Smooth muscle cell (in vitro differentiated cells): ENCODE measurements around the gene NADK2. TPM values are rescaled to one million over a fixed set of nuclear protein-coding genes. Genes with fewer than 3 reads are reported as not detected.
A peak's percentile ranks its signal among the peaks of the same experiment; 100 is the strongest.
"Not testable (repeated sequence)": the region's sequence is repeated elsewhere in the genome, so short reads cannot be mapped to it uniquely, and the experiment has no call there.

Experiments used
- DNase-seq: peaks from one replicate; lab custom pipeline; 2025; ENCODE audit not compliant: unreplicated experiment; lab: John Stamatoyannopoulos, UW
- H2AFZ ChIP-seq: fragments of 200-600 bp; sonication (generic); 2 replicates; pipeline ENCODE4 v1.6.0; 2016; ENCODE audit warnings: antibody characterized with exemption, low read depth, mild to moderate bottlenecking
- H3F3A ChIP-seq: fragments of 200-600 bp; sonication (generic); 2 replicates; pipeline ENCODE4 v1.6.0; 2017; ENCODE audit warnings: antibody characterized with exemption, low read depth
- H3K27ac ChIP-seq: fragments of 200-600 bp; sonication (generic); 2 replicates; pipeline ENCODE4 v1.5.1; 2016; ENCODE audit warnings: low read depth, mild to moderate bottlenecking
- H3K27me3 ChIP-seq: fragments of 200-600 bp; sonication (generic); 2 replicates; pipeline ENCODE4 v1.6.1; 2016; ENCODE audit warnings: low read depth, mild to moderate bottlenecking
- H3K36me3 ChIP-seq: fragments of 200-600 bp; sonication (generic); 2 replicates; pipeline ENCODE4 v1.5.1; 2016; ENCODE audit warnings: low read depth
- H3K4me1 ChIP-seq: fragments of 200-600 bp; sonication (generic); 2 replicates; pipeline ENCODE4 v1.5.1; 2016; ENCODE audit warnings: low read depth
- H3K4me2 ChIP-seq: fragments of 200-600 bp; sonication (generic); 2 replicates; pipeline ENCODE4 v1.6.0; 2016; ENCODE audit warnings: mild to moderate bottlenecking
- H3K4me3 ChIP-seq: fragments of 200-600 bp; sonication (generic); 2 replicates; pipeline ENCODE4 v1.5.1; 2016; ENCODE audit warnings: mild to moderate bottlenecking
- H3K79me2 ChIP-seq: fragments of 200-600 bp; sonication (generic); 2 replicates; pipeline ENCODE4 v1.6.0; 2016; ENCODE audit warnings: low read depth, mild to moderate bottlenecking
- H3K9ac ChIP-seq: fragments of 200-600 bp; sonication (generic); 2 replicates; pipeline ENCODE4 v1.6.0; 2016; ENCODE audit warnings: low read depth
- H3K9me3 ChIP-seq: fragments of 200-600 bp; sonication (generic); replicated peaks from 2 replicates; pipeline ENCODE4 v1.5.1; 2016; ENCODE audit warnings: low read depth
- H4K20me1 ChIP-seq: fragments of 200-600 bp; sonication (generic); 2 replicates; pipeline ENCODE4 v1.6.0; 2016; ENCODE audit warnings: low read depth
- WGBS: methylation state at CpG from one replicate; pipeline ENCODE4 v1.1.7; 2016; ENCODE audit warnings: low lambda C conversion rate; 5-methylcytosine and 5-hydroxymethylcytosine counted together
- polyA plus RNA-seq: library from polyadenylated mRNA; unstranded; fragments of >200 nt; fragmentation: Nextera tagmentation; extraction: Ambion mirVana; gene quantifications from 2 replicates; pipeline ENCODE4 v1.2.1, GENCODE V29; 2016
- total RNA-seq: library from RNA; depleted of rRNA; stranded (reverse); fragments of >200 nt; gene quantifications from 2 replicates; pipeline ENCODE4 v1.2.3, GENCODE V29; 2014
- TF ChIP-seq, protein P1 (sequence below): fragments of 200-600 bp; sonication (generic); IDR thresholded peaks from 2 replicates; pipeline ENCODE4 v1.5.1; 2017; ENCODE audit warnings: borderline replicate concordance, mild to moderate bottlenecking, antibody characterized with exemption; ENCODE audit not compliant: insufficient read depth, poor library complexity, severe bottlenecking

The NADK2 gene, protein sequence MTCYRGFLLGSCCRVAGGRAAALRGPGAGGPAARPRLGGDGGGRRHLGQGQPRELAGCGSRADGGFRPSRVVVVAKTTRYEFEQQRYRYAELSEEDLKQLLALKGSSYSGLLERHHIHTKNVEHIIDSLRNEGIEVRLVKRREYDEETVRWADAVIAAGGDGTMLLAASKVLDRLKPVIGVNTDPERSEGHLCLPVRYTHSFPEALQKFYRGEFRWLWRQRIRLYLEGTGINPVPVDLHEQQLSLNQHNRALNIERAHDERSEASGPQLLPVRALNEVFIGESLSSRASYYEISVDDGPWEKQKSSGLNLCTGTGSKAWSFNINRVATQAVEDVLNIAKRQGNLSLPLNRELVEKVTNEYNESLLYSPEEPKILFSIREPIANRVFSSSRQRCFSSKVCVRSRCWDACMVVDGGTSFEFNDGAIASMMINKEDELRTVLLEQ
- total RNA-seq (27.2 and 40.3 TPM in 2 replicates), polyA plus RNA-seq (15.0 and 26.7 TPM in 2 replicates)

DNA sequence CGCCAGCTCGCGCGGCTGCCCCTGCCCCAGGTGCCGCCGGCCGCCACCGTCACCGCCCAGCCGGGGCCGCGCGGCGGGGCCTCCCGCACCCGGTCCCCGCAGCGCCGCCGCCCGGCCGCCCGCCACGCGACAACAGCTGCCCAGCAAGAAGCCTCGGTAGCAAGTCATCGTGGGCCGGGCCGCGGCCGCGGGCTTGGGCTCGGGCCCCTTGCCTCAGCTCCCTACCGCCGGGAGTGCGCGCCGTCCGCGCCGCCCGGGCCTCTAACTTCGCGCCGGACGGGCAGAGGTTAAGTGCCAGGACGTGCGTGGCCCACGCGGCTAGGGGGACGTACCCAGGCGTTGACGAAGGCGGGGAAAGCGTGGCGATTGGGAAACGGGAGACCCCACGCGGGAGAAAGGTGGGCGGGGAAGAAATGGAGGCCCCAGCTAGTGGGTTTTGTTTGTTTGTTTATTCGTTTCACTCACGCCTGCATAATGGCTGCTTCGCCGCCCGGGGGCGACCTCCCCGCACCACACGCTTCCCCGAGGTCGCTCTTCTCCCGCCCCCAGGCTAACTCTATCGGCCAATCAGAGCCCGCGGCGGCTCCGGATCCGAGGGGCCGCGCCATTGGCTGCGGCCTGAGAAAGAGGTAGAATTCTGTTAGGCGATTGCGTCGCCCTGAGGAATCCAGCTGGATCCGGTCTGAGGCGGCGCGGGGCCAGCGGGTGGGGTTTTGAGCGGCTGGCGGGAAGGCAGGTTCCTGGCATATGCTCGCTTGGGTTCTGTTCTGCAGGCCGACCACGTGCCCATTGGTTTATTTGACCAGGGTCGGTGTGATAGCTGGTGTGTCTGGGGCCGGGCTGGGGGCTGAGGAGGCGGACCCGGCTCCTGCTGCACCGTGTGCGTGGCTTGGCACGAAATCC lies at the start of gene NADK2:
Gene NADK2, minus strand, starts transcription at position 295 of the 903 bp plus-strand sequence. Its CDS starts 127 bp downstream, at position 168.
- Histone ChIP-seq H3K9me3 (no peaks in the 10 kb centered on the region), H3K9ac (peak within 1 kb of the TSS; percentile 83), H3K36me3 (no peaks in the 10 kb centered on the region), H2AFZ (peak within 1 kb of the TSS; percentile 92), H3K79me2 (peaks cover 38% of the 10 kb centered on the region), H3K4me3 (peak within 1 kb of the TSS; percentile 75), H3K4me2 (peak within 1 kb of the TSS; percentile 87), H3K27ac (peak within 1 kb of the TSS; percentile 78), H3F3A (peaks cover 8% of the 10 kb centered on the region), H3K4me1 (peaks cover 11% of the 10 kb centered on the region), H3K27me3 (no peaks in the 10 kb centered on the region), H4K20me1 (peaks cover 6% of the 10 kb centered on the region)
- DNase-seq, result peak; percentile 98
- 2% methylated on average over 86 of the region's 100 CpGs for WGBS
- TF ChIP-seq, protein P1, sequence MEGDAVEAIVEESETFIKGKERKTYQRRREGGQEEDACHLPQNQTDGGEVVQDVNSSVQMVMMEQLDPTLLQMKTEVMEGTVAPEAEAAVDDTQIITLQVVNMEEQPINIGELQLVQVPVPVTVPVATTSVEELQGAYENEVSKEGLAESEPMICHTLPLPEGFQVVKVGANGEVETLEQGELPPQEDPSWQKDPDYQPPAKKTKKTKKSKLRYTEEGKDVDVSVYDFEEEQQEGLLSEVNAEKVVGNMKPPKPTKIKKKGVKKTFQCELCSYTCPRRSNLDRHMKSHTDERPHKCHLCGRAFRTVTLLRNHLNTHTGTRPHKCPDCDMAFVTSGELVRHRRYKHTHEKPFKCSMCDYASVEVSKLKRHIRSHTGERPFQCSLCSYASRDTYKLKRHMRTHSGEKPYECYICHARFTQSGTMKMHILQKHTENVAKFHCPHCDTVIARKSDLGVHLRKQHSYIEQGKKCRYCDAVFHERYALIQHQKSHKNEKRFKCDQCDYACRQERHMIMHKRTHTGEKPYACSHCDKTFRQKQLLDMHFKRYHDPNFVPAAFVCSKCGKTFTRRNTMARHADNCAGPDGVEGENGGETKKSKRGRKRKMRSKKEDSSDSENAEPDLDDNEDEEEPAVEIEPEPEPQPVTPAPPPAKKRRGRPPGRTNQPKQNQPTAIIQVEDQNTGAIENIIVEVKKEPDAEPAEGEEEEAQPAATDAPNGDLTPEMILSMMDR, result peak; percentile 58

DNA sequence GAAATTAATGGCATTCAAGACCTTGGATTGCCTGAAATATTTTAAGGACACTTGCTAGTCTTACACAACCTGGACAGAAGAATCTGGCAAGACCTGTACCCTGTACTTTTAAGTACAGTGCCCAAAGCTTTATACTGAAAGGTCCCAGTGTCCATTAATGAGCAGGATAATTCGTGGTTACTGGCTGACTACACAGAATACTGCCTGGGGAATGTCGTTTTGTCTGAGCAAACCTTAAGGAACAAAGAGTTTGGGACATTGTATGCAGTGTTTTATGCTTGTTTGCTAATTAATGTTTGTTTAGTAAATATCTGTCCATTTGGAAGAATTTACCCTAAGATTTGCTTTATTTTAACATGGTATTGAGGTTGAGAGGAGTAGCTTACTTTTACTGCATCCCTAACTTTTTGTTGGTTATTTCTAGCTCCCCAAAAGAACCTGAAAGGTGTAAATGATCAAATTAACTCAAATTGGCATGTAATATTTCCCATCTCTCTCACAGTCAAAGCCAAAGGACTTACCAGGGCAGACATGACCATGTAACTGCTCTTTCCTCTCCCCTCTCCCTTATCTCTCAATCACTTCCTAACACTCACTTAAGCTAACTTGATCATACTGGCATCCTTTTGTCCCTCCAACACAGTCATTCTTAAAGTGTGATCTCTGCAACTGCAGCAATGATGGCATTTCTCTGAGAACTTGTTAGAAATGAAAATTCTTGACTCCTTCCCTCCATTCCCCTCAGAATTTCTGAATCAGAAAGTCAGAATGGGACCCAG lies 44.3 kb upstream of the NADK2 start:
- Histone ChIP-seq H3K36me3 (no peaks in the 10 kb centered on the region), H2AFZ (no peak overlapping the region), H3K9ac (no peak overlapping the region), H3K79me2 (no peaks in the 10 kb centered on the region), H3K27me3 (no peaks in the 10 kb centered on the region), H3K4me1 (no peaks in the 10 kb centered on the region), H3K9me3 (no peaks in the 10 kb centered on the region), H3K4me2 (no peak overlapping the region), H3K4me3 (no peak overlapping the region), H3F3A (no peaks in the 10 kb centered on the region), H3K27ac (no peak overlapping the region), H4K20me1 (no peaks in the 10 kb centered on the region)
- no peak for DNase-seq
- 60% methylated on average over 2 of the region's 2 CpGs for WGBS
- TF ChIP-seq, protein P1, result no peak

DNA sequence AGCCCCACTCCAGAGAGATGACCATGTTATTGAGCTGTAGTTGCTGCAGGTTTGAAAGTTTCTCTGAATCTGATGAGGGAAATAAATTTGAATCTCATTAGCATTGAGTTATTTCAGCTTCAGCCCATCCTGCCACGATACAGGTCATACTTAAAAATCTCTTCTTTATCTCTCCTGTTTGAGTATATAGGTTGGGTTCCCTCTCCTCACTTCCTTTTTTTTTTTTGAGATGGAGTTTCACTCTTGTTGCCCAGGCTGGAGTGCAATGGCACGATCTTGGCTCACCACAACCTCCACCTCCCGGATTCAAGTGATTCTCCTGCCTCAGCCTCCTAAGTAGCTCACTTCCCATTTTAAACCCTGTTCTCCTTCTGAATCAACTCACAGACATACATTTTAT lies 42.0 kb upstream of the NADK2 start:
- H3K79me2 ChIP-seq, H3K27me3 ChIP-seq, H3K4me3 ChIP-seq, H3K27ac ChIP-seq, H3F3A ChIP-seq, H3K4me2 ChIP-seq, H4K20me1 ChIP-seq, H3K9me3 ChIP-seq, H3K36me3 ChIP-seq, H3K9ac ChIP-seq, DNase-seq, H2AFZ ChIP-seq, H3K4me1 ChIP-seq: not testable (repeated sequence)
- 97% methylated on average over 3 of the region's 3 CpGs for WGBS

DNA sequence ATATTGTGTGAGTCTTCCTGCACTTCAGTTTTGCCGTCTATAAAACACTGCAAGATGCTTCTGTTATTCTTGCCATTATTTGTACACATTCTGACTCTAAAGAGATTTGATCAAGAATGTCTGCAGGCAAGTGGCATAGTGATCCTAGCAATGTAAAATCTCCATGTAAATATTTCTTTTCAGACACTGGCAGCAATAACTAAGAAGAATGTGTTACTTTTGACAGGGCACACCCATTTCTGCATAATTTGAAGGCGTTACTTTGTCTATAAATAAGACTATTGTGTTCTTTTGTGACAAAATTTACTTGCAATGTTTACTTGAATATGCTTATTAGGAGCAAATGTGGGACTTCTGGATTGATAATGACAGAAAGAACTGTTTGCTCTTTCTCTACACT lies 39.9 kb upstream of the NADK2 start:
- H3F3A ChIP-seq, result peaks cover 9% of the 10 kb centered on the region
- H3K4me1 ChIP-seq, result no peaks in the 10 kb centered on the region
- no peak overlapping the region for H3K4me3 ChIP-seq
- no peaks in the 10 kb centered on the region for H3K79me2 ChIP-seq
- no peaks in the 10 kb centered on the region for H4K20me1 ChIP-seq
- H3K4me2 ChIP-seq, result no peak overlapping the region
- no peak overlapping the region for H2AFZ ChIP-seq
- H3K9me3 ChIP-seq, result no peaks in the 10 kb centered on the region
- H3K27me3 ChIP-seq, result no peaks in the 10 kb centered on the region
- 97% methylated on average over 2 of the region's 2 CpGs for WGBS
- no peak for DNase-seq
- H3K36me3 ChIP-seq, result no peaks in the 10 kb centered on the region
- H3K27ac ChIP-seq, result no peak overlapping the region
- H3K9ac ChIP-seq, result no peak overlapping the region
- TF ChIP-seq, protein P1, result no peak
